Lower lobe of right lung (tissue), 2 donors: ENCODE measurements around the gene AKIP1. TPM values are rescaled to one million over a fixed set of nuclear protein-coding genes. Genes with fewer than 3 reads are reported as not detected.

ENCODE experiments used
- ATAC-seq, 2 donors: fragments of 200-7000 bp; cut with Tn5 transposase; one replicate each; pipeline ENCODE4 v1.9.1; 2020 to 2022; ENCODE audit warnings: mild to moderate bottlenecking in 2 of 2, moderate library complexity in 2 of 2
- DNase-seq: peaks from one replicate; pipeline ENCODE4 v3.0.0-alpha.2; 2020
- H3K27ac ChIP-seq: fragments of 200-600 bp; one replicate; pipeline ENCODE4 v1.8.0; 2022
- H3K27me3 ChIP-seq: fragments of 200-600 bp; one replicate; pipeline ENCODE4 v1.8.0; 2022; ENCODE audit warnings: low read depth
- H3K36me3 ChIP-seq: fragments of 200-600 bp; one replicate; pipeline ENCODE4 v1.8.0; 2022; ENCODE audit warnings: mild to moderate bottlenecking
- H3K4me1 ChIP-seq: fragments of 200-600 bp; one replicate; pipeline ENCODE4 v1.8.0; 2022
- H3K4me3 ChIP-seq: fragments of 200-600 bp; one replicate; pipeline ENCODE4 v1.8.0; 2022; ENCODE audit warnings: mild to moderate bottlenecking
- H3K9me3 ChIP-seq: fragments of 200-600 bp; one replicate; pipeline ENCODE4 v1.8.0; 2022
- CTCF ChIP-seq: fragments of 200-600 bp; IDR thresholded peaks from one replicate; pipeline ENCODE4 v1.8.0; 2022; ENCODE audit warnings: antibody characterized with exemption, mild to moderate bottlenecking
- intact Hi-C: fragments of 100-400 bp; cut with DNase I; formaldehyde crosslinking; loops from one replicate; pipeline ENCODE4 v1.11.0; 2022
- total RNA-seq: library from RNA; stranded (reverse); fragmentation: NEBNext Ultra II Directional; extraction: Animal tissue kit (Norgen Biotek cat#: 25700); gene quantifications from one replicate; pipeline ENCODE4 v1.2.1, GENCODE V29; 2021
- donor health status: DM: no; HTN: yes; CAD: no; lungs with severe emphysema.

The AKIP1 gene
- total RNA-seq, 1 donor from 2014 or later: 24.1 TPM

- no peak for ATAC-seq
- DNase-seq: no peak
- no peak overlapping the region for H3K27ac ChIP-seq
- H3K9me3 ChIP-seq: no peaks in the 10 kb centered on the region
- no peaks in the 10 kb centered on the region for H3K4me1 ChIP-seq
- H3K27me3 ChIP-seq: no peaks in the 10 kb centered on the region
- H3K4me3 ChIP-seq: no peak overlapping the region
- no peaks in the 10 kb centered on the region for H3K36me3 ChIP-seq
- no peak for TF ChIP-seq CTCF
- intact Hi-C loops: no loop called here
Measured at GRCh38 chr11:8937659-8938058, 26.7 kb downstream of the AKIP1 start.

GRCh38 chr11:8941341-8942103 lies 30.5 kb downstream of the AKIP1 start:
- no peak overlapping the region for H3K4me3 ChIP-seq
- DNase-seq: no peak
- no peaks in the 10 kb centered on the region for H3K9me3 ChIP-seq
- no peak for TF ChIP-seq CTCF
- intact Hi-C loops: no loop called here
- no peaks in the 10 kb centered on the region for H3K27me3 ChIP-seq
- no peaks in the 10 kb centered on the region for H3K4me1 ChIP-seq
- H3K36me3 ChIP-seq: no peaks in the 10 kb centered on the region
- no peak for ATAC-seq
- H3K27ac ChIP-seq: no peak overlapping the region

- no peak within 1 kb of the TSS for H3K4me3 ChIP-seq
- ATAC-seq (no peak), DNase-seq (no peak)
- no peaks in the 10 kb centered on the region for H3K27me3 ChIP-seq
- no peak for TF ChIP-seq CTCF
- no peaks in the 10 kb centered on the region for H3K9me3 ChIP-seq
- no peak within 1 kb of the TSS for H3K27ac ChIP-seq
- intact Hi-C loops: no loop called here
- no peaks in the 10 kb centered on the region for H3K4me1 ChIP-seq
- H3K36me3 ChIP-seq: peaks cover 9% of the 10 kb centered on the region
Measured at GRCh38 chr11:8942518-8943066, 31.6 kb downstream of the AKIP1 start, which contains the start of gene ASCL3. Gene ASCL3 (minus strand): TSS chr11:8943016. CDS start chr11:8938161, 4,855 bp downstream.

- ATAC-seq (no peak), DNase-seq (no peak)
- Histone ChIP-seq H3K36me3 (peaks cover 53% of the 10 kb centered on the region), H3K4me3 (no peak overlapping the region), H3K9me3 (no peaks in the 10 kb centered on the region), H3K27me3 (no peaks in the 10 kb centered on the region), H3K27ac (no peak overlapping the region), H3K4me1 (no peaks in the 10 kb centered on the region)
- intact Hi-C loops: no loop called here
- no peak for TF ChIP-seq CTCF
Measured at GRCh38 chr11:8947230-8947943, 36.4 kb downstream of the AKIP1 start.

GRCh38 chr11:8948886-8949285 lies 37.9 kb downstream of the AKIP1 start:
- no peaks in the 10 kb centered on the region for H3K27me3 ChIP-seq
- ATAC-seq (no peak), DNase-seq (no peak)
- H3K4me3 ChIP-seq: no peak overlapping the region
- no peak for TF ChIP-seq CTCF
- peaks cover 67% of the 10 kb centered on the region for H3K36me3 ChIP-seq
- H3K4me1 ChIP-seq: no peaks in the 10 kb centered on the region
- no peak overlapping the region for H3K27ac ChIP-seq
- no peaks in the 10 kb centered on the region for H3K9me3 ChIP-seq
- intact Hi-C loops: no loop called here
